OCI-LY1 (cell line): ENCODE data around the gene KLHL40.

Experiments used
- H2AFZ ChIP-seq: fragments of 200-600 bp; sonication (generic), shearing (Covaris generic); 2 replicates; pipeline ENCODE4 v1.6.0; 2014; ENCODE audit warnings: antibody characterized with exemption, mild to moderate bottlenecking, low read length
- H3F3A ChIP-seq: fragments of 200-600 bp; sonication (generic), shearing (Covaris generic); 2 replicates; pipeline ENCODE4 v1.6.0; 2014; ENCODE audit warnings: mild to moderate bottlenecking, antibody characterized with exemption, low read length, moderate library complexity; ENCODE audit not compliant: insufficient read depth
- H3K27ac ChIP-seq: fragments of 200-600 bp; sonication (generic); 2 replicates; pipeline ENCODE4 v1.5.1; 2014; ENCODE audit warnings: low read length, mixed run types, mild to moderate bottlenecking, low read depth; ENCODE audit not compliant: poor library complexity, severe bottlenecking
- H3K27me3 ChIP-seq: fragments of 200-600 bp; sonication (generic); 2 replicates; pipeline ENCODE4 v1.6.0; 2014; ENCODE audit warnings: antibody characterized with exemption, mild to moderate bottlenecking, low read length, moderate library complexity; ENCODE audit not compliant: insufficient read depth
- H3K36me3 ChIP-seq: fragments of 200-600 bp; sonication (generic); 2 replicates; pipeline ENCODE4 v1.6.1; 2014; ENCODE audit warnings: mild to moderate bottlenecking, antibody characterized with exemption, low read length, moderate library complexity, mixed read lengths; ENCODE audit not compliant: insufficient read depth
- H3K4me1 ChIP-seq: fragments of 200-600 bp; sonication (generic); 2 replicates; pipeline ENCODE4 v1.5.1; 2014; ENCODE audit warnings: mild to moderate bottlenecking, low read length, moderate library complexity; ENCODE audit not compliant: insufficient read depth, severe bottlenecking
- H3K4me2 ChIP-seq: fragments of 200-600 bp; sonication (generic), shearing (Covaris generic); 2 replicates; pipeline ENCODE4 v1.6.1; 2014; ENCODE audit warnings: low read length
- H3K4me3 ChIP-seq: fragments of 200-600 bp; sonication (generic); 2 replicates; pipeline ENCODE4 v1.5.1; 2014; ENCODE audit warnings: low read length, low read depth, mild to moderate bottlenecking, mixed read lengths; ENCODE audit not compliant: poor library complexity, severe bottlenecking
- H3K79me2 ChIP-seq: fragments of 200-600 bp; shearing (Covaris generic); 2 replicates; pipeline ENCODE4 v1.6.1; 2016; ENCODE audit warnings: mixed run types, low read length, mixed read lengths; ENCODE audit not compliant: insufficient read depth
- H3K9ac ChIP-seq: fragments of 200-600 bp; sonication (generic), shearing (Covaris generic); 2 replicates; pipeline ENCODE4 v1.6.1; 2014; ENCODE audit warnings: mild to moderate bottlenecking, low read length, mixed read lengths
- H3K9me2 ChIP-seq: fragments of 200-600 bp; sonication (generic), shearing (Covaris generic); 2 replicates; pipeline ENCODE4 v1.6.1; 2014; ENCODE audit warnings: low read depth, mild to moderate bottlenecking, low read length, mixed read lengths
- H3K9me3 ChIP-seq: fragments of 200-600 bp; shearing (Covaris generic); 2 replicates; pipeline ENCODE4 v1.6.1; 2014; ENCODE audit warnings: low read length, mixed read lengths
- H4K20me1 ChIP-seq: fragments of 200-600 bp; sonication (generic), shearing (Covaris generic); 2 replicates; pipeline ENCODE4 v1.6.0; 2016; ENCODE audit warnings: mild to moderate bottlenecking, low read length; ENCODE audit not compliant: insufficient read depth
- CTCF ChIP-seq: fragments of 200-600 bp; sonication (generic), shearing (Covaris generic); IDR thresholded peaks from 2 replicates; pipeline ENCODE4 v1.5.1; 2017; ENCODE audit warnings: mild to moderate bottlenecking, antibody characterized with exemption, low read length, moderate library complexity, mixed read lengths
- EZH2 ChIP-seq: fragments of 200-600 bp; sonication (generic), shearing (Covaris generic); IDR thresholded peaks from 2 replicates; pipeline ENCODE4 v1.8.0; 2017; ENCODE audit warnings: borderline replicate concordance, mixed run types, mild to moderate bottlenecking, antibody characterized with exemption, low read length, moderate library complexity, mixed read lengths

KLHL40 gene

GRCh38 chr3:42685363-42685881 lies at the start of gene KLHL40:
Gene KLHL40, plus strand, starts transcription at chr3:42685537. Its CDS starts 82 bp downstream, at chr3:42685619.
- Histone ChIP-seq H3K27me3 (no peaks in the 10 kb centered on the region), H3F3A (no peaks in the 10 kb centered on the region), H4K20me1 (no peaks in the 10 kb centered on the region), H3K79me2 (no peaks in the 10 kb centered on the region), H2AFZ (no peak within 1 kb of the TSS), H3K36me3 (no peaks in the 10 kb centered on the region), H3K4me1 (no peaks in the 10 kb centered on the region), H3K4me2 (no peak within 1 kb of the TSS), H3K4me3 (no peak within 1 kb of the TSS), H3K9me3 (no peaks in the 10 kb centered on the region), H3K27ac (no peak within 1 kb of the TSS), H3K9ac (no peak within 1 kb of the TSS), H3K9me2 (no peaks in the 10 kb centered on the region)
- TF ChIP-seq CTCF (no peak), EZH2 (no peak)

- H3K4me1 ChIP-seq, result no peaks in the 10 kb centered on the region
- TF ChIP-seq EZH2 (no peak), CTCF (no peak)
- H3K27ac ChIP-seq, result no peak overlapping the region
- H4K20me1 ChIP-seq, result no peaks in the 10 kb centered on the region
- H3K4me3 ChIP-seq, result no peak overlapping the region
- H3K4me2 ChIP-seq, result no peak overlapping the region
- H3K79me2 ChIP-seq, result no peaks in the 10 kb centered on the region
- no peak overlapping the region for H3K9ac ChIP-seq
- no peaks in the 10 kb centered on the region for H3K9me3 ChIP-seq
- no peak overlapping the region for H2AFZ ChIP-seq
- H3F3A ChIP-seq, result no peaks in the 10 kb centered on the region; the same call in 1 of the 2 replicates
- no peaks in the 10 kb centered on the region for H3K27me3 ChIP-seq
- H3K36me3 ChIP-seq, result peaks cover 95% of the 10 kb centered on the region
- H3K9me2 ChIP-seq, result no peaks in the 10 kb centered on the region
Measured at GRCh38 chr3:42637001-42637400, 48.3 kb upstream of the KLHL40 start.

- Histone ChIP-seq H3K4me3 (no peak overlapping the region), H3K9me3 (no peaks in the 10 kb centered on the region), H2AFZ (no peak overlapping the region), H3K9me2 (no peaks in the 10 kb centered on the region), H3K27ac (no peak overlapping the region), H3K36me3 (peaks cover 95% of the 10 kb centered on the region), H3K27me3 (no peaks in the 10 kb centered on the region), H3K79me2 (no peaks in the 10 kb centered on the region), H3K4me2 (no peak overlapping the region), H4K20me1 (no peaks in the 10 kb centered on the region), H3K9ac (no peak overlapping the region), H3F3A (no peaks in the 10 kb centered on the region; the same call in 1 of the 2 replicates), H3K4me1 (no peaks in the 10 kb centered on the region)
- no peak for TF ChIP-seq CTCF
- TF ChIP-seq EZH2, result no peak
Measured at GRCh38 chr3:42638339-42638842, 46.9 kb upstream of the KLHL40 start.
